GM12892 (cell line): ENCODE measurements around the gene RBM34.

Source experiments
- POLR2A ChIP-seq: IDR thresholded peaks from 2 replicates; pipeline ENCODE4 v1.6.1; 2011; ENCODE audit warnings: low read depth, low read length, control low read depth
- POLR2AphosphoS5 ChIP-seq: IDR thresholded peaks from 2 replicates; pipeline ENCODE4 v1.6.1; 2011; ENCODE audit warnings: low read depth, low read length, control low read depth

GRCh38 chr1:235158680-235159079 lies 2.4 kb downstream of the RBM34 start:
- no peak for TF ChIP-seq POLR2A
- no peak for TF ChIP-seq POLR2AphosphoS5
